NCI-H128 (cell line): Measurements from ENCODE around the gene RPS3A.
"Not testable (repeated sequence)": the region's sequence is repeated elsewhere in the genome, so short reads cannot be mapped to it uniquely, and the experiment has no call there.

Source experiments
- DNase-seq: peaks from one replicate; lab custom pipeline; 2025; ENCODE audit not compliant: unreplicated experiment; lab: John Stamatoyannopoulos, UW

Gene RPS3A

DNA sequence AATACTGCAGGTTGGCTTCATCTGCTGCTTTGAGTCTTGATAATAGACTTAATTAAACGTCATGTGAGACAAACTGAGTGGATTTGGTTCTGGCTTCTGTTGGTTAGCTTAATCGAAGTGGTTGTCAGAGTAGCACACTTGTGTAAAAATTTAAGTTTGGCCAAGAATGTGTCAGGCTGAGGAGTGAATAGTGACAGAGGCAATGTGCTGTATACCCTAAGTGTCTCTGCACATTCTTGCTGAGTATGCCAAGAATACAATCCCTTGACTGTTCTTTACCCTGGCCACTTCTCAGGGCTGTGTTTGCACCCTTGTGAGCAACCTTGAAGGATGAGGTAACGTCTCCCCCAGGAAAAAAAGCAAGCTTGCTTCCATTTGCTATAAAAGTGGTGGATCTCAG, 14.9 kb downstream of the RPS3A start:
- no peak for DNase-seq

DNA sequence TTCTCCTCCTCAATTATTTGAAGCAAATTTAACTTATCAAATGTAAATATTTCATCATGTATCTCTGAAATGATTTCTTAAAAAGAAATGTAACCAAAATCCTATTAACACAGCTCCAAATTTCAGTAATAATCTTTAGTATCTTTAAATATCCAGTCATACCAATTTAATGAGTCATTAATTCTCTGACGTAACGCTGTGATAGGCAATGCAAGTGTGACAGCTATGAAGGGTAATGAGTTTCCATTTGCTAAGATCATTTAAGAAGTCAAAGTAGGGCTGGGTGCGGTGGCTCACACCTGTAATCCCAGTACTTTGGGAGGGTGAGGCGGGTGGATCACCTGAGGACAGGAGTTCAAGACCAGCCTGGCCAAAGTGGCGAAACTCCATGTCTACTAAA, 15.6 kb downstream of the RPS3A start:
- no peak for DNase-seq

DNA sequence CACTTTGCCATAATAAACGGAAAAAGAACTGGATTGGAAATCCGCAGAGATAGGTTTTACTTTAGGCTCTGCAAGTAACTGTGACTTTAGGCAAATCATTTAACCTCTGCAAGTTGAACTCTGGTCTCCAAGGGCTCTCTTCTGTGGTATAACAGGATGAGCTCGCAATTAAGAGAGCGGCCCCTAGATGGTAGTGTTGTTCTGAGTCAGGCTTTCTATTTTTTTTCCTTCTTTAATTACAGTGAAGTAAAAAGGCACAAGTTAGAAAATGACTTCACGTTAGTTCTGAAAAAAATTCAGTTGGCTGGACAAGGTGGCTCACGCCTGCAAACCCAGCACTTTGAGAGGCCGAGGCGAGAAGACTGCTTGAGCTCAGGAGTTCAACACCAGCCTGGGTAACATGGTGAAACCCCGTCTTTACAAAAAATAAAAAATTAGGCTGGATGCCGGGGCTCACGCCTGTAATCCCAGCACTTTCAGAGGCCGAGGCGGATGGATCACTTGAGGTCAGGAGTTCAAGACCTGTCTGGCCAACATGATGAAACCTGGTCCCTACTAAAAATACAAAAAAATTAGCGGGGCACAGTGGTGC, 18.0 kb downstream of the RPS3A start:
- DNase-seq, result peak; percentile 42

DNA sequence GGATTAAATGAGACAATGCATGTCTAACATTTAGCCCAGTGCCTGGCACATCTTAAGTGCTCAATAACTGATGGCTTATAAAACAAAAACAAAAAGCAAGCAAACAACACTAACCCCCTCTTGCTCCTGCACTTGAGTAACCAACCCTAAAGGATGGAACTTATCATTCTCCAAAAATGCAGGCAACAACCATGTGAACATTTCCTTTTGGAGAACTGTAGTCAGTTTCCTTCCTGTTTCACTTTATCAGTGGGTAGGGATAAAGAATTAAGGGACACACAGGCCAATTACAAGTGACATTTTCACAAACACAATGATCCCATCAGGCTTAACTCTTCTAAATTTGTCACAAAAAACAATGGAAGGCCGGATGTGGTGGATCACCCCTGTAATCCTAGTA, 30.4 kb downstream of the RPS3A start:
- DNase-seq, result no peak

DNA sequence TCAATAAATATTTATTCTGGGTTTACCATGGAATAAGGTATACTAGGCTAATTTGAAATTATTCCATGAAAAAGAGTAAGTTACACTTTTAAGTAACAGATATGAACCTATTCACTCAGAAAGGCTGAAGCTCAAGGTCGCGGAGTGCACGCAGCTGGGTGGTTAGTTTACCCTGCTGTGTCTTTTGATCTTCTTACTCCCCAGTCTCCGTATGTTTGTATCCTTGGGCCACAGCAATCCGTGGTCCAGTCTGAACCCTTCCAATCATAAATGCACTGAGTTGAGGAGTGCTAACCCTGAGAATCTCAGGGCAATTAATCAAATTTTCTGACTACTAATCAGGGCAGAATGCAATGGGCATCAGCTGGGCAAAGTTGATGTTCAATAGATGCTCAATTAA, 33.9 kb downstream of the RPS3A start:
- no peak for DNase-seq

DNA sequence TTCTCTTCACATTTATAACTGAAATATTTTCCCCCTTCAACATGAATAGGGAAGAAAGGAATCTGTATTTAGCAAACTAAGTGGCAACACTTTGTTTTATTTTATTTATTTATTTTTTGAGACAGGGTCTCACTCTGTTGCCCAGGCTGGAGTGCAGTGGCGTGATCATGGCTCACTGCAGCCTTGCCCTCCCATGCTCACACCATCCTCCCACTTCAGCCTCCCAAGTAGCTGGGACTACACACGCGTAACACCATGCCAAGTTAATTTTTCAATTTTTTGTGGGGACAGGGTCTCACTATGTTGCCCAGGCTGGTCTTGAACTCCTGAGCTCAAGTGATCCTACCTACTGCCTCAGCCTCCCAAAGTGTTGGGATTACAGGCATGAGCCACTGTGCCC, 36.6 kb downstream of the RPS3A start:
- DNase-seq, result not testable (repeated sequence)

DNA sequence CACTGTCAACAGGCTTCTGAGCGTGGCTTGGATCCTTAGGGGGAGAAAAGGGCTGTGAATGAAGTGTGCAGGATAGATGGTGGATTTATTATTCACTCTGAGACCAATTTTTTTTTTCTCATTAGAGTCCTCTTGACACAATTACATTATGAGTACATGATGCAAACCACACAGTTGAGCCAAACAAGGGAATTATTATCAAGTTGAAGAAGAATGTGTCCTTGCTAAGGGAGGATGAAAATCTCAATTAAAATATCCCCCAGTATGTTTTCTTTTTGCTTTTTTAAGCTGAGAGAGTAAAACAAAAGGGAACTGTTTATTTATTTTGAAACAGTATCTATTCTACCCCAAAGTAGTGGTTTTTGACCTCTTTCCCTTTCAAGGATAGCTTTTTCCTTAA, 40.4 kb downstream of the RPS3A start:
- DNase-seq, result no peak

DNA sequence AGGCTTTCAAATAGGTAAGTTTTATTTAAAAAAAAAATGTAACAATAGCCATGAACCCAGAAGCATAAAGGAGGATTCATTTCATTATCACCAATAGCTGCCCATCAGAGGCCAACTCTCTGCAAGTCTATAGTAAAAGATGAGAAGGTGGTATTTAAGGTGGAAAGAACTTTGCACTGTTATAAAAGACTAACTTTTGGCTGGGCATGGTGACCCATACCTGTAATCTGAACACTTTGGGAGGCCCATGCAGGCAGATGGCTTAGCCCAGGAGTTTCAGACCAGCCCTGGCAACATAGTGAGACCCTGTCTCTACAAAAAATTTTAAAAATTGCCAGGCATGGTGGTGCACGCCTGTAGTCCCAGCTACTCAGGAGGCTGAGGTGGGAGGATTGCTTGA, 43.3 kb downstream of the RPS3A start:
- no peak for DNase-seq

DNA sequence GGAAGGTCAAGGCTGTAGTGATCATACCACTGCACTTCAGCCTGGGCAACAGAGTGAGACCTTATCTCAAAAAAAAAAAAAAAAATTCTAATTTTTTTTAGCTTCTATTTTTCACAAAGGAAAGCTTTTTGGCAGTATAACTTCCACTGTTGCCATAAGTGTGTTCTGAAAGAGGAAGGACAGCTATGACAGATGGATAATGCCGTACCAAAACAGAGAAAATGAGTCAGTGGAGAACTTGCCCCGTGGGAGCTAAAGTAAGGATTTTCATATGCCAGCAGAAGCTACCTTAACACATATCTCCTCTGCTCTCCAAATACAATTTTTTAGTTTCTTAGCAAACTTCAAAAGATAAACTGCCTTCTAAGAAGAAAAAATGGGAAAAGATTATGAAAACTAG, 43.7 kb downstream of the RPS3A start:
- DNase-seq, result no peak

DNA sequence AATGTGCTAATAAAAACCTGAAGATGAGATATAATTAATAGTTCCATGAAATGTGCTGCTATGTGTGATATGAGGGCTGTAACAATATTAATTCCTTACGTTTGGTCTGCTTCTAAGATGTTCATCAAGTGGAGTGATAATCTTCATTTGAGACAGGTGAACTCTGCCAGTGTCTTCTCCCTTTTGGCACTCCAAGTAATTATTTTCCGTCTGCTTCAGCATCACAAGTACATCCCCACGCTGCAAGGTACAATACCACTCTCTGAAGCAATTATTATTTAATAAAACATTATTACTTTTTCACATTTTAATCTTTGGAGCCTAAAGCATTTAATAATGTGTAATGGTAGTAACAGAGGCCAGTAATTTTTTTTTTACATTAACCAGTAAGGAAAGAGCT, 44.4 kb downstream of the RPS3A start:
- DNase-seq, result no peak

DNA sequence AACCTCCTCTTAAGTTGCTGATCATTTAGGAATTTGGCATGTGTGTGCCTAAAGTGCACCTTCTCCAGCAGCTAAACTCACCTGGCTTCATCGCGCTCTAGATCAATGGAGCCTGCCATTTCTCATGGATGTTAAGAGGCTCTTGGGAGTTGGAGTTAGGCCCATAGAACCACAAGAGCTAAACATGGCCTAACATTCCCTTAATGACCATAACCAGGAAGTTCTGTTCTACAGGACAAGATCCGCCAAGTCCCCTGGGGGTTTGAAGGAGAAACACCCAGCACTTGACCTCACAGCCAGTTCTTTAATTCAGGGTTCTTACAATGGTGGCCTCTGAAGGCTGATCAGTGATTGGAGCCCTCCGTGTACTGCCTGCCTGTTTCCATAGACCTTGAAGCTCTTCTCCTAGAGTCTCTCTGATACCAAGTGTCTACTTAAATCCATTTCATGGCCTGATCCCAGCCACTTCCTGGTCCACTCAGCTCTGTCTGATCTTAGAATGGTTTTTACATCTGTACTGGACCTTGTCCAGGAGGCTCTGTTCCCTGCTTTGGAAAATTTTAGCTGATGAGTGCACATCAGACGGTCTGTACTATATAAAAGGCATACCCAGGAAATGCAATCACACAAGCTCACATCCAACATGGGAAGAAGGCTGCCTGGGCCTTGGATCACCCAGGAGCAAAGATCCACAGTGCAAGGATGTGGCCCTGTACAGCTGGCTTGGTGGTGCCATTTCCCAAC, 45.1 kb downstream of the RPS3A start:
- no peak for DNase-seq

DNA sequence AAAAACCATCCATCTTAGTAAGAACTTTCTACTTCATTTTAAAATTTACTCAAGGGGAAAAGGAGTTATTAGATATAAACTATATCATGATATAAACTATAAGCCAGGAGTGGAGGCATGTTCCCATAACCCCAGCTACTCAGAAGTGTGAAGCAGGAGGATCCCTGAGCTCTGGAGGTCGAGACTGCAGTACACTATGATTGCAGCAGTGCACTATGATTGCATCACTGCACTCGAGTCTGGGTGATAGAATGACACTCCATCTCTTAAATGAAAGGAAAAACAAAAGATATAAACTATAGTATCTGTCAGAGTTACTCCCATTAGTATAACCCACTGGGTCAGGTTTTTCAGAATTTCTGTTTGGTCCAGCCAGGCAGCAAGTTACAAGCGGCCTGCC, 47.6 kb downstream of the RPS3A start:
- DNase-seq, result no peak

DNA sequence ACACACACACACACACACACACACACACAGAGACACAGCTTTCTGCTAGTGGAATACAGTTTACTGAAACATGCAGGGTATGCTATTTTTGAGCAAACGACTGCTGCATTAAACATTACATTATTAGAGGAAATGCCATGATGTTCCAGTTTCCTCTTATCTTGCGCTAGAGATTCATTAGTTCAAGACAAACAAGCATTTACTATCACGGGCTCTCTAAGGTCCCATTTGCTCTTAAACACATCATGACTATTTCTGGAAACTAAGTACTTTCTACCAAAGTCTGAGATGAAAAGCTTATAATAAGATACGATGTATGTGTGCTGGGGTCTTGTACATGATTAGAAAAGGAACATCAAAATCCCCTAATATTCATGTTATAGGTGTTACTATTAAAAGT, 48.8 kb downstream of the RPS3A start:
- no peak for DNase-seq

DNA sequence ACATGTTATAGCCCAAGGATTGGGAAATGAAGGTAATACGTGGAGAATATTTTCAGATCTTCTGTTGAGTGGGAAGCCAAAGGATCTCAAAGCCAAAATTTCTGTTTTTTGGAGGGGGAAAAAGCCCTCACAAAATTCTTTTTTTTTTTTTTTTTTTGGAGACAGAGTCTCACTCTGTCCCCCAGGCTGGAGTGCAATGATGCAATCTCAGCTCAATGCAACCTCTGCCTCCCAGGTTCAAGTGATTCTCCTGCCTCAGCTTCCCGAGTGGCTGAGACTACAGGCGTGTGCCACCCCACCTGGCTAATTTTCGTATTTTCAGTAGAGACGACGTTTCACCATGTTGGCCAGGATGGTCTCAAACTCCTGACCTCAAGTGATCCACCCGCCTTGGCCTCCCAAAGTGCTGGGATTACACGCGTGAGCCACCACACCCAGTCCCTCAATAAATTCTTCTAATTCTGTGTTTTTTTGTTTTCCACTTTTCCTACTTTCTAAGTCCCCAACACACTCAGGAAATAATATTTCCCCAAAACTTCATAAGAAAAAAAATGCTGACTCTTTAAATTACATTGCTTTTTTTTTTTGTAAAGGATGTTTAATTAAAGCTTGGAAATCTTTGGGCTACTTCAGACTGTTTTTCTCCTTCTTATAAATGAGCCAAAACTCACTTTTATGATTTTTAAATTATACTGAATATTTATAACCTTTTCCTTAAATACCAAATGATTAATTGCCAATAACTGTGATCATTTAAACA, 51.6 kb downstream of the RPS3A start:
- no peak for DNase-seq

DNA sequence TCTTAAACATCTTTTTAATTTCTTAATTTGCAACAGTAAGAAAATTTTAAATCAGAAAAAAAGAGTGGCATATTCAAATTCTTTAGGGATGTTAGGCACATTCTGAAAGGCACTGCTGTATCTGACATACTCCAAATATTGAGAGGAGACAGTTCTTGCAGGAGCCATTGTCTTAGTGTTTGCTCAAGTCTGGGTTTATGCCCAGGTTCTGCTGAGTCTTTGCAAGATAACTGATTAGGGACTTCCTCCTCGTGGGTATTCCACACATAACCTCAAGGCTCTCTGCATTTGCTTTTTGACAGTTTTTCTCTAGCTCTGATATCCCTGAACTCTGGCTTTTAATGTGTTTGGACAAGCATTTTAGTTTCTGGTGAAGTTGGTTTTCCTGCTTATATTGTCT, 52.6 kb downstream of the RPS3A start:
- DNase-seq, result no peak

DNA sequence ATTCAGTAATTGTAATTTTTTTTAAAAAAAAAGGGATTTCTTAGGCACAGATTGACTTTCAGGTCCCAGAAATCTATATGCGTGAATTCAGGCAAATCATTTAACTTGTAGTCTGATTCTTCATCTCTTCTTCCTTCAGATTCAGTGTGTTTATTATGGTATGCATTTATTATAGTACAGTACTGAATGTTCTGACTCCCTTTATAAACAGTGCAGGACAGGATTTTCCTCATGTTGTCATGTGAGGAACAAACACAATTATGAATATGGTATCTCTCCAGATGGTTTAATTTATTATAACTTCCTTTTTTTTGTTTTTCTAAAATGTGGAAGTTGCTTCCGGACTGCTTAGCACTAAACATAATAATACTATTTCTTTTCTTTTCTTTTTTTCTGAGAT, 54.2 kb downstream of the RPS3A start:
- no peak for DNase-seq
